ENCODE results near the gene PUM1. TPM values are rescaled to one million over a fixed set of nuclear protein-coding genes. Genes with fewer than 3 reads are reported as not detected.

The PUM1 gene
- total and polyA plus RNA-seq, 2 of the 4 experiments (the other 2 are of a cell fraction): 75.4 to 137 TPM

DNA sequence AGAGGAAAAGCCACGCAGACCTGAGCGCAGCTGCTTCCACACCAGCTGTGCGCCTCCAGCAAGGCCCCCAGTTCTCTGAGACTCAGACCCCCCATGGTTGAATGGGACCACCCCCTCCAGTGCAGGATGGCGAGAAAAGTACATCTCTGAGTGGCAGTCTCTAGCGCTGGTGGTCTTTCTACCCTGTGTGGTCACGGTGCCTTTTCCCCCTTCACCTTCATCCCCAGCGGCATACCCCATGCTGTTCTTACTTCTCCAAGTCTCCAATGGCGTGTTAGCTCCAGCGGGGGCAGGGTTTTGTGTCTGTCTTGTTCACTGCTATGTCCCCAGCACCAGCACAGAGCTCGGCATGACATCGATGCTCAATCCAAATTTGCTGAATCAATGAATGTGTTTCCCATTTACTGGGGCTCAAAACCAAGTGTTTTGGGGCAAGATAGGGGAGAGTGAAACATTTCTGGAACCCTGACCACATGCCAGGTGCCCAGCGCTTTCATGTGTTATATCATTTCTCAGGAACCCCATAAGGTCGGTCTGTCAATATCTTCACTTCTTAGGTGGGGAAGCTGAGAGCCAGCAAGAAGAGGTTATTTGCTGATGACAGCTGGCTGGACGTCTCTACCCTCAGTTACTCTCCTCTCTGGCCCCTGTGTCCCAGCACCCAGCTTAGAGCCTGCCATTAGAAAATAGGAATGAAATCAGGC is 156.0 kb downstream of the PUM1 start (continued):
- TF ChIP-seq NFE2L2 (IDR thresholded peaks at IDR 0.05; ENCODE audit: low read depth, low read length) (no peak), RAD21 (IDR thresholded peaks at IDR 0.05; ENCODE audit: low read length) (no peak)

GRCh38 chr1:30908696-30909364 is 156.7 kb downstream of the PUM1 start, which contains the start of gene SDC3:
SDC3 (minus strand) TSS chr1:30908758; CDS start chr1:30908586, 172 bp downstream.
- 20% methylated on average over 1 of the region's 68 CpGs; no CpG with 5 or more reads in 1 of the 2 experiments for WGBS, 2 experiments (ENCODE audit: extremely low coverage in 2 of 2, insufficient read length in 1 of 2)
- peak within 1 kb of the TSS; percentile 80 for H2AK5ac ChIP-seq (ENCODE audit: low read depth, low read length)
- DNase-seq: no peak
- peaks cover 27 to 45% of the 10 kb centered on the region in 2 experiments for H3K79me1 ChIP-seq (ENCODE audit: low read depth in 1 of 2, low read length in 2 of 2)
- peak within 1 kb of the TSS; percentile 76 for H4K91ac ChIP-seq (ENCODE audit: insufficient read depth, low read depth, low read length)
- H3K36me3 ChIP-seq (ENCODE audit: control insufficient read depth, insufficient read depth, low read length): no peaks in the 10 kb centered on the region
- H3K27me3 ChIP-seq (ENCODE audit: control insufficient read depth, insufficient read depth, low read length): no peaks in the 10 kb centered on the region
- H3K23ac ChIP-seq (ENCODE audit: low read depth, low read length): peak within 1 kb of the TSS; percentile 58
- intact Hi-C loops (cut with micrococcal nuclease): no loop called here
- peak within 1 kb of the TSS; percentile 83 for H2BK120ac ChIP-seq (ENCODE audit: low read depth, low read length)
- H3K18ac ChIP-seq (ENCODE audit: low read depth, low read length): peak within 1 kb of the TSS; percentile 68; the same call in 1 of the 2 replicates
- peaks cover 40% of the 10 kb centered on the region for H4K20me1 ChIP-seq (ENCODE audit: insufficient read depth, low read length)
- no peak within 1 kb of the TSS for H3K56ac ChIP-seq (ENCODE audit: extremely low read depth, insufficient read depth, low read length)
- peak within 1 kb of the TSS; percentile 81 for H3K9ac ChIP-seq (ENCODE audit: low read depth, low read length)
- ChIA-PET CTCF (interaction anchor here (0.6 to 7.7 kb wide), 3 partner anchors 100 to 129 kb away, joined by 3 to 122 read pairs (median 13); no protein-coding TSS in a partner anchor), POLR2A (ENCODE audit: unreplicated experiment) (no interaction called here)
- peak within 1 kb of the TSS; percentile 81 to 84 for H4K8ac ChIP-seq (ENCODE audit: low read depth in 2 of 2, low read length in 2 of 2)
- H2AFZ ChIP-seq (replicated peaks; ENCODE audit: low read length, poor library complexity): peak within 1 kb of the TSS; percentile 92
- no peaks in the 10 kb centered on the region for H3K9me3 ChIP-seq (ENCODE audit: control insufficient read depth, insufficient read depth, low read length)
- peaks cover 19% of the 10 kb centered on the region; the same call in 1 of the 2 replicates for H3K9me1 ChIP-seq (ENCODE audit: insufficient read depth, low read length)
- H3K14ac ChIP-seq (replicated peaks; ENCODE audit: low read depth, low read length): peak within 1 kb of the TSS; percentile 79
- peak within 1 kb of the TSS; percentile 98 for H3K4me2 ChIP-seq (ENCODE audit: low read depth, low read length)
- in situ Hi-C loops (cut with MboI; ENCODE audit: low sequenced_read_pairs): no loop called here
- H3K4me3 ChIP-seq (ENCODE audit: insufficient read depth, low read depth, low read length): peak within 1 kb of the TSS; percentile 85
- peak within 1 kb of the TSS; percentile 94 for H4K5ac ChIP-seq (ENCODE audit: low read depth, low read length)
- dilution Hi-C loops (cut with HindIII; ENCODE audit: low sequenced_read_pairs, unreplicated experiment): loop anchor here (25.0 kb wide), 1 partner anchor 97 kb away; no protein-coding TSS in a partner anchor
- peak; percentile 84 for ATAC-seq (ENCODE audit: low read depth)
- H3K27ac ChIP-seq (ENCODE audit: insufficient read depth, low read length): peak within 1 kb of the TSS; percentile 39
- peak within 1 kb of the TSS; percentile 27 for H2BK20ac ChIP-seq (ENCODE audit: low read depth, low read length)
- peak within 1 kb of the TSS; percentile 83 for H3K4ac ChIP-seq (ENCODE audit: low read depth, low read length)
- TF ChIP-seq CEBPB (IDR thresholded peaks at IDR 0.05; ENCODE audit: low read depth, low read length): no peak
- 0 out of 2 replicates have a peak, but pooled peaks have one; percentile 27 for TF ChIP-seq MXI1 (IDR thresholded peaks at IDR 0.05; ENCODE audit: borderline replicate concordance, low read depth, low read length)
- H2AK9ac ChIP-seq (replicated peaks; ENCODE audit: low read depth, low read length, poor library complexity): peak within 1 kb of the TSS; percentile 87
- H3K4me1 ChIP-seq (ENCODE audit: control insufficient read depth, insufficient read depth, low read length): peaks cover 20% of the 10 kb centered on the region
- no TSS peak for BruUV-seq (replicated peaks)
- H2BK5ac ChIP-seq (ENCODE audit: low read depth, low read length, poor library complexity, severe bottlenecking): peak within 1 kb of the TSS; percentile 39
- peak within 1 kb of the TSS; percentile 44; the same call in 2 of the 3 replicates for H2BK15ac ChIP-seq (ENCODE audit: low read depth, low read length)

Measured in IMR-90 (cell line).